ENCODE results near the gene RELCH.

Gene RELCH

DNA sequence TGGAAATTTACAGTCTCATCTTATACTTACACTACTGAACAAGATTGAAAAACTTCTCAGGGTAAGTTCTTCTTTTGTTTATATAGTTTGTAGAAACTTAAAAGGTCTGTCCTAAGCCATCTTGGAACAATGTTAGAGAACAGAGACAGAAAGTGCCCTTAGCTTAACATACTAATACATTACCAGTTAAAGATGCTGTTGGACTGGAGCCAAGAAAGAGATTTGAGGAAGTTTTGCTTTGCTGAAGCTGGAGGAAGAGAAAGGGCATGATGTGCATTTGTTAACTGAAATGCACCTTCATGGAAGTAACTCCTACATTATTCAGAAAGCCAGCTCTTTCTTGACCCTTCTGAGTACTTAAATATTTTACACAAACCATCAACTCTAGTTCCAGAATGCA lies 71.6 kb downstream of the RELCH start:
- no peak for DNase-seq (ENCODE audit: low read depth in 2 of 2)

DNA sequence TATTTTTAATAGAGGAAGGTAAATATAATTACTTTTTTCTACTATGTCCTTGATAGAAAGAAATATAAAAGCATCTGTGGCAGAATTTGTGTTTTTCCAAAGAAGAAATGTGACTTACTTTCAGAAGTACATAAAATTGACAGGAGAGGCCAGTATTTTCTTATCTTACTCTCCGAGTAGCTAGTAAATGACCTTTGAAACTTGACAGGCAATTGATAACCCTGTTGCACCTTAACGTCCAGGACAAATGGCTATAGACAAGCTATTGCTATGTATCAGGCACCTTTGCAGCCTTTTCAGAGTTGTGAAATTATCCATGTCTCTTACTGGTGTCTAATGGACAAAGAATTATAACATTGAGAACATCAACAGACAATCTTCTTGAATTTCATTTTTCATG lies 75.0 kb downstream of the RELCH start:
- DNase-seq (ENCODE audit: low read depth in 2 of 2): no peak

DNA sequence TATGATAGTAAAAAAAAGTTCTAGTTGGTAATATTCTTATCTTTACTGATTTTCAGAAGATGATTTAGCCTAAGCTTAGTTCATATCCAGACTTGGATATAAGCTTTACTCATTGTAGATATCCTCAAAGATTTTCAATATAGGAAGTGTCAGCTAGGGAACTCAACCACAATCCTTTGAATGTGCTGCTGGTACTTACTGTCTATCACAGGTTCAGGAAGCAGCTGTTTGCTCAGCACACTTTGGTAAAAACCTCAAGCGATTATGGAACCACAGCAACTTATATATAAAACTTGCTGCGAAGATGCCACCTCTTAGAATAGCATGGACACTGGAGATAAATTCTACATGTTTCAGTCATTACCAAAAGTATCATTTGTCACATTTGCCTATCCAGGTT lies 77.9 kb downstream of the RELCH start:
- DNase-seq (ENCODE audit: low read depth in 2 of 2): no peak

DNA sequence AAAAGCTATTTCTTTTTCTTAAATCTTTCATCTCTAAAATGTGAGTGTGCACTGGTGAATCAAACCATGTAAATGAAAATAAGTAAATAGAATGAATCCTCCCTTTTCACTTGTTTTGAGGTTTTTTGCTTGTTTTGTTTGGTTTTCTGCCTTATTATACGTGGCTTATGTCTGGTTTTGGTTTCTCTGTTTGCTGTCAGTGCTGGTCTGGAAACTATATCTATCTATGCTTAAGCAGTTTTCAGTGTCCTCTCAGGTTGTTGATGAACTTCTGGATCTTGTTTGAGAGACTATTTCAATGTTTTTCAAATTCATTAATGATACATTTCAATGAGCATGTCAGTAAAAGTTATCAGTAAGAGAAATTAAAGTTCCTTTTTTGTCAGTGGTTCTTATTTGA lies 90.0 kb downstream of the RELCH start:
- no peak for DNase-seq (ENCODE audit: low read depth in 2 of 2)

DNA sequence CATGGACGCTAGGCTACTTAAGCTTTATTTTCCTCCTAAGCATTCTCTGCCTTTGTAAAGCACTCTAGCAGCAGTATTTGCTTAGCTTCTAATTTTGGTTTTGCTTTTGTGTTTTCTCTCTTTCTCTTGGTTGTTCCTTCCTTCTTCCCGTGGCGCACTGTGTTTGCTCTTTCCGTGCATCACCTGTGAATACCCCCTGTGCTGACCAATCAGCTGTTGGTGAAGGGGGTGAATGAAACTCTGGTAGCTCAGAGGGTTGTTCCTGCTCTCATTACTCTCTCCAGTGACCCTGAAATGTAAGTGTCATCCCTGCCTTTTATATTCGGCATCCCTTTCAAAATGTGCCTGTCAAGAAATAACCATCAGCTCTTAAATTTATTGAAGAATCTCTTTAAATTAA lies 92.5 kb downstream of the RELCH start:
- no peak for DNase-seq (ENCODE audit: low read depth in 2 of 2)

DNA sequence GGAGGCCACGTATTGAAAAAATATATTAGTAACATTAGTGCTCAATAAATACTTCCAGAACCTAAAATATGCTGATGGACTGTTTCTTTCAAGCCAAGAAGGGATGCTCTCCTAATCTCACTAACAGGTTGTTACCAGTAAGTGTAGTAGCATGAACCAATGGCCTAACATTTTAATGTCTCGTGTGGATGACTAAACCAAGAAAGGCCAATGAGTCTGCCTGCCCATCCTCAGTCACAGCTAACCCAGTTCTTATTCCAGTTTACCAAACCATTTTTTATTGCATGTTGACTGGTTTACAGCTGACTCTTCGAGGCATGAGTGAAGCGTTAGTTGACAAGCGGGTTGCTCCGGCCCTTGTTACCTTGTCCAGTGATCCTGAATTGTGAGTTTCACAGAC lies 93.0 kb downstream of the RELCH start:
- no peak for DNase-seq (ENCODE audit: low read depth in 2 of 2)

DNA sequence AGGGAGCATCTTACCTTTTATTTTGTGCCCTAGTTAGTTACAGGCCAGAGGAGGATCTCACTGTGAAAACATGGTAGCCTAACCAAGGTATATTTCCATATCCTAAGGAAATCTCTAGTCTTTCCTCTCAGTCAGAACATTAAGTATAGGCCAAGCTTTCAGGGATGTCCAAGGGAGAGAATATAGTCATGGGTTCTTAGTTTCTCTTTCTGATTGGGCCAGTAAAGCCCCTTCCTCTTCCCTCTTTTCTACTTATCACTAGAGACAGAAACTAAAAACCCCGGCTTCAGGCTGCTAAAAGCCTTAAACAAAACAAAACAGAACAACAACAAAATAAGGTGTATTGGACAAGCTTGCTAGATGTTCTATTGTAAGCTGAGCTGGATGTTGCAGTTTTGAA lies 93.7 kb downstream of the RELCH start:
- DNase-seq (ENCODE audit: low read depth in 2 of 2): no peak

DNA sequence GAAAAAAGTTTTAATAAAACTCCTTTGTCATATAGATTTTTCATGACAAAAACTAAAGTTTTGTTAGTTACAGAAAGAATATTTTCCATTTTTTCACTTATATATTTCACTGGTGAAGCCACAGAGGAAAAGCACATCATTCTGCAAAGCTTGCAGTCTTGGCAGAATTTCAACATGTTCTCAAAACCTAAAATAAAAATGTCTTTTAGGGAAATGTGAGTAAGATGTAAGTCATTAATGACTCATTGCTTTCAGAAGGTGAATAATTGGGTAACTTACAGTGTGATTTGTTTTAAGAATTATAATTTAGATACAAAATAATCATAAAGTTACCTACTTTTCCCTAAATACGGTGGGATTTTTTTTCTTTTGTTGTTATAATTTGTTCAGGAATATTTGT lies 94.6 kb downstream of the RELCH start:
- no peak for DNase-seq (ENCODE audit: low read depth in 2 of 2)

DNA sequence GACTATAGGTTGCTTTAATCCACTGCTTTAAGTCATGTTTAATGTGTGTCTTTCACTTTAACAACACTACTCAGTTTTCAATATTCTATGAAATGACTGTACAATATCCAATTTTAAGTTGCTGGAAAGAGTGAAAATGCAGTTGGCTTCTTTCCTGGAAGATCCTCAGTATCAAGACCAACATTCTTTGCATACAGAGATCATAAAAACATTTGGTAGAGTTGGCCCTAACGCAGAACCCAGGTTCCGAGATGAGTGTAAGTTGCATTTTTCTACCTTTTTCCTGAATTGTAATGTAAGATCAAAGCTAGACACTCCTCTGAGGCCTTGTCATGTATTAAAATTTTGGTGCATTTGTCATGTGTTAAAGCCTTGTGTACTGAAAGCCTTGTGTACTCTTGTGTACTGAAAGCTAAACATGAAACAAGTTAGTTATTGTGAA lies 95.2 kb downstream of the RELCH start:
- no peak for DNase-seq (ENCODE audit: low read depth in 2 of 2)

DNA sequence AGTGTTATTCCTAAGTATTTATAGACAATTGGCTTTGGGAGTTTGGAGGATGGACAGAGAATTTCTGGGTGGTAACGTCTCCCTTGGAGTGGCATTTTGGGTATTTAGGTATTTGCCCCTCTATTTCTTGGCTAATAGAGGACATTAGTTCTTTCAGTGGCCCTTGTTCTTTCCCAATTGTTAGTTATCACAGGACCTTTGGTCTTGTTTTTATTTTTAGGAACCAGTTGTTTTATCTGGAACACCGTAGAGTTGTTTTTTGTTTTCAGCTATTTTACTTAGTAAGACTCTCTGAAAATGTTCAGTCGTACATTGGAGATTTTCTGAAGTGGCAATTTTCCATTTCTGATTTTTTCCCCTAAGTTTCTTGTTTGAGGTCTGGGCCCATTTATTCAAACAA lies 97.6 kb downstream of the RELCH start:
- DNase-seq (ENCODE audit: low read depth in 2 of 2): no peak

DNA sequence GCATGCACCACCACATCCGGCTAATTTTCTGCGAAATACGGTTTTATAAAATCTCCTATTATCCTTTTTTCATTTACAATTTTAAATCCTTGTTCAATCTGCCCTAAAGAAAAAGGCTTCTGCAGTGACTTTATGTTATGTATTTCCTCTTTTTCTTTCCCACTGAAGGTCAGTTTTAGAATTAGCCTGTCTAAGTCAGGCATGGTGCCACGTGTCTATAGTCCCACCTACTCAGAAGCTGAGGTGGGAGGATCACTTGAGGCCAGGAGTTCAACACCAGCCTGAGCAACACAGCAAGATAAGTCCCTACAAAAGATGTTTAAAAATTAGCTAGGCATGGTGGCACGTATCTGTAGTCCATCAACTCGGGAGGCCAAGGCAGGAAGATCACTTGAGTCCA lies 98.2 kb downstream of the RELCH start:
- DNase-seq (ENCODE audit: low read depth in 2 of 2): no peak

DNA sequence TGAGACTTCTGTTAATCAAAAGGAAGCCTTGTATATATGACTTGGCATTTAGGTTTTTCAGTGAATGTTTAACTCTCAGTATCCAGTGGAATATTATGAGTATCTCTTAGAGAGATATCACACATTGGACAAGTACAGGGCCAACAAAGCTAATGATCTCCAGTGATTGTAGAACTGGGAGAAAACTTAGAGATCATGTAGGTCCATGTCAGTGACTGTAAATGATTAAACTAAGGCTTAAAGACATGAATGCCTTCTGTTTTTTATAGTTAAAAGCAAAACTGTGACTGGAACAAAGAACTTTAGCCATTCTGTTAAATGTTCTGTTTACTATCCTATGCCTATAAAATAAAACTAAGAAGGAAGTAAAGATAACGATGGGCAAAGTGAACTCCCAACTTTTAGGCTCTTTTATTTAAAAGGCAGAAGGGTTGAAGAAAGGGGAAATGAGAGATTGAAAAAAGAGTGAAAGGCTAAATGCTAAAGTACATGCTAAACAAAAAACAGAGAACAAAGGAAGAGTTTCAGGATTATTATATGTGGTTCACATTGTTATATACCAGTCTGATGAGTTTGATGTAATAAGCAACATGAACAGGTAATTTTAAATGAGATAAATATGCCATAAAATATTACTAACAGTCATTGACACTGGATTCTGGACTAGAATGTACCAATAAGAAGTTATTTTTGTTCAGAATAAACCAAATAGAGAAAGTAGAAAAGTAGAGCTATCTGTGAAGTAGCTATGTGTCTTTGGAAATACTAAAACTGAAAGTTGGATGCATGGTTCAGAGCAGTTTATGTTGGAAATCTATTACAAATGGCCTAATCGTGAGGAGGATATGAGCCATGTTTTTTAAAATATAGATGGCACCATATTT lies 101.0 kb downstream of the RELCH start:
- DNase-seq (ENCODE audit: low read depth in 2 of 2): no peak

DNA sequence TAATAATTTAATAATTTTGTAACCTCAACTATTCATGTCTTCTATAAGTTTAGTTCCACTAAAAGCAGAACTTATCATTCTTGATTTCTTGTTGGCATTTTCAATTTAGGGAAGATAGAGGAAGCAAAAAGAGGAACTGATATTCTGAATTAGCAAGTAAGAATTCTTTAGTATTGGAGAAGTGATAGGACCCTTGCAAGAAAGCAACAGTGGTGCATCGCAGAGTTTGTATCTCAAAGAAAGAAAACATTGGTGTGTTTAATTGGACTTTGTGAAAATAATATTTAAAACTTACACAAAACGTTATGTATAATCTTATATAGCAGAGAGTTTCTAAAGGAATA lies 101.6 kb downstream of the RELCH start:
- DNase-seq (ENCODE audit: low read depth in 2 of 2): no peak

DNA sequence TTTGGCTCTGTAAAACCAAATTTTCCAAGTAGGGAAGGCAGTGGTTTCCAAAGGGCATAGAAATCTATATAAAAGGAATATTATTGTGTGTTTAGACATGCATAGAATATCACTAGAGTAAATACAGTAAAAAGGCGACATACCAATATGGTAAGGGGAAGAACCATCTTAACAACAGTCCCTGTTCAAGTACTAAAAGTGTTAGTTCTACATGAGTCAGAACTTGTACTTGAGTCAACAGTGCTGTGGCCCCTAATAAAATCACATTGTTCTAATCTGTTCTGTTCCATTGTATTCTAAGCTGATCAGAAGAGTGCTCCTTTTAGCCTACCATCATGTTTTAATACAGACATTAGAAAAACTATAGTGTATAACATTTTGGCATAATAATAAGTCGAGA lies 102.0 kb downstream of the RELCH start:
- DNase-seq (ENCODE audit: low read depth in 2 of 2): no peak

DNA sequence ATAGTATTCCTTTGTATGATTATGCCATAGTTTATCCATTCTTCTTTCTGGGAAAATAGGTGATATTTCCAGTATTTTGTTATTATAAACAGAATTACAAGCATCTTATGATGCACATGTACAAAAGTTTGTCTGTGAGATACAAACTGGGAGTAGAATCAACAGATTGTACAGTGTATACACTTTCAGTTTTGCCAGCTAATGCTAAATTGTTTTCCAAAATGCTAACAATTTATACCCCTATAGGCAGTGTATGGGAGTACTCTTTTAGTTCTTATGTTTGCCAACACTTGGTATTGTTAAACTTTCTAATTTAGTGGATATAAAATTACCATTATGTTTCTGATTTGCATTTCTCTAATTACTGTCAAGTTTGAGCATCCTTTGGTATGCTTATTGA lies 107.0 kb downstream of the RELCH start:
- DNase-seq (ENCODE audit: low read depth in 2 of 2): no peak

DNA sequence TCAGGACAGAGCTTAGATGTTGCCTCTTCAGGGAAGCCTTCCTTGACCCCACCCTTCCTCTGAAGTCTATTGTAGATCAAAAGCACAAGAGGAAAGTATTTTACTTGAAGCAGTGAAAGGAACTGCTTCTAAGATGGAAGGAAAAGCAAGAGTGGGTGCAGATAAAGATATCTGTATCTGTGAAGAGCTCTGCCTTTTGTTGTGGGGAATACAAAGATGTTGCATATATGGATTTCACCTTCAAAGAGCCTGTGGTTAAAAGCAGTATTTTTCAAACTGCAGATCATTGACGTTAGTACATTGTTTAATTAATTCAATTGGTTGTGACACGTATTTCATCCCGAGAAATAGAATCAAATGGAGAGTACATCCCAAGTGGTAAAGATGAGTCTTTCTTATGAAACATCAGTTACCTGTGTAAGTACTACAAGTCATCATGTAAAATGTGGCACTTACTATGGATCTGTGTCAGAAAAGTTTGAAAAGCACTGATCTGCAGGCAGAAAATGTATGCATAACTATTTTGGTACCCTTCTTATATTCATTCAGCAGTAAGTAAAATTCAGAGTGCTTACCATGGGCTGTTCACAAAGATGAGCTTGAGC lies 113.4 kb downstream of the RELCH start:
- DNase-seq (ENCODE audit: low read depth in 2 of 2): no peak

DNA sequence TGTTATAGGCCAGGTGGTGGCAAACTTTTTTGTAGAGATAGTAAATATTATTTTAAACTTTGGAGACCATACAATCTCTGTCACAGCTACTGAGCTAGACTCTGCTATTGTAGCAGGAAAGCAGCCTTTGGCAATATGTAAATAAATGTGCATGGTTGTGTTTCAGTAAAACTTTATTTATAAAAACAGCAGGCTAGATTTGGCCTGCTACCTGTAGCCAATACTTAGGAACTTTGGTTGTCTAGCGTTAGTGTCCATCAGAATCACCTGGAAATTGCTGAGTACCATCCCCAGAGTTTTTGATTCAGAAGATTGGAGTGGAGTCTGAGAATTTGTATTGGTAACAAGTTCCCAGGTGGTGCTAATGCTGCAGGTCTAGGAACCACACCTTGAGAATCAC lies 114.3 kb downstream of the RELCH start:
- no peak for DNase-seq (ENCODE audit: low read depth in 2 of 2)

DNA sequence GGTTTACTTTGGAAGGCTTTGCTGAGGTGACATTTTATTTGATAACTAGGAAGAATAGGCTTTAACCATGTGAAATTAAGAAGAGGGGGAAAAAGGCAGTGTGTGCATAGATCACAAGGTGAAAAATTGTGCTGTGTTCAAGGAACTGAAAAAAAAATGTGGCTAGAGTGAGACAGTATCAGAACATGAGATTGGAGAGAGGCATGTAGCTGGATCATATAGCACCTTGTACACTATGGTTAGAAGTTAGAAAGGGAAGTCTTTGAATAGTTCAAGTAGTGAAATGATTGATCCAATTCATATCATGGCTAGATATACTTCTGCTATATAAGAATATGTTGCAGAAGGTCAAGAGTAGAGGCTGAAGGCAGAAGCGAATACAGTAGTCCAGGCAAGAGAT lies 125.8 kb downstream of the RELCH start:
- DNase-seq (ENCODE audit: low read depth in 2 of 2): no peak

DNA sequence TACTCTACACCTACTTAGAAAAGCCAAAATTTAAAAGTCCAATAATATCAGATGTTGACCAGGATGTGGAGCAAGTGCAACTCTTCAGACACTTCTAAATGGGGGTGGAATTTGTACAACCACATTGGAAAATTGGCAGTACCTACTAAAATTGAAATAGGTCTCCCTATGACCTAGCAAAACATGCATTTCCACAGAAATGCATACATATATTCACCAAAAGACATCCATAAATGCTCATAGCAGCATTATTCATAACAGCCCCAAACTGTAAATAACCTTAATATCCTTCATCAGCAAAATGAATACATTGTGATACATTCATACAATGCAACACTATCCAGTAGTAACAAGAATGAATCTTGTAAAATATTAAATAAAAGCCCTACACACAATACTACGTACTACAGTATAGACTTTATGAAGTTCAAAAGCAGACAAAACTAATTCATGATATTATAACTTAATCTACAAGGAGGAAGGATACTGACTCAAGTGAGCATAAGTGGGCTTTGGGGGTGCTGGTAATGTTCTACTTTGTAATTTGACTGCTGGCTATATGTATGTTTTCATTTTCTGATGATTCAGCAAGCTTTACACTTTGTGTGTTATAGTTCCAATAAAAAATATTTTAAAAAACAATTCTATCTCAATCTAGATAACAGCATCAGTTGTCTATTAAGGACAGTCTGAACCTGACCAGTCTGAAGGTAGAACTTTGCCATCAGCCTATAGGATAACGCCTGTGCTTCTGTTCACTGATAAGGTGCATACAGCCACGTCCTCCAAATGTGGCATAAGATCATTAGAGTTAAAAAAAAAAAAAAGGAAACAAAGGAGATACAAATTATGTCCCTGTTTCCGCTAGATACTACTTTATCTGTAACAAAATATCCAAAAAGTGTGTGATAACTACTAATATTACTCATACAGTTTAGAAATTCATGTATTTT lies 131.4 kb downstream of the RELCH start:
- DNase-seq (ENCODE audit: low read depth in 2 of 2): no peak

DNA sequence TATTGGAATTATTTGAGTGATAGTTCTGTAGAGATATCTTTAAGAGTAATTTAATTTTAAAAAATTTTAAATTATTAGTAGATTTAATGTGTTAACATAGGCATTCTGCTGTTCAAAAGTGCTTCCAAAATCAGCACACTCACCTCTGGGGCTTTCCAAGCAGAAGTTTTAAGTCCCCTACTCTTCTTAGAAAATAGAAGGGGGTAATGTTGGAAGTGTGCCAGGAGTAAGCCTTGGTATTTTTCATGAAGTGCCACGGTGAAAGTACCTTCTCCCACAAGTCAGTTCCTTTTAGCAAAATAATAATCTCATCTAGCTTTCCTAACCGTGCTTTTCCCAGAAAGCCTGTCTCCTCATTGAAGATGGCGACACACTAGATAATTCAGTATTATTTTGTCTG lies 134.1 kb downstream of the RELCH start:
- no peak for DNase-seq (ENCODE audit: low read depth in 2 of 2)

DNA sequence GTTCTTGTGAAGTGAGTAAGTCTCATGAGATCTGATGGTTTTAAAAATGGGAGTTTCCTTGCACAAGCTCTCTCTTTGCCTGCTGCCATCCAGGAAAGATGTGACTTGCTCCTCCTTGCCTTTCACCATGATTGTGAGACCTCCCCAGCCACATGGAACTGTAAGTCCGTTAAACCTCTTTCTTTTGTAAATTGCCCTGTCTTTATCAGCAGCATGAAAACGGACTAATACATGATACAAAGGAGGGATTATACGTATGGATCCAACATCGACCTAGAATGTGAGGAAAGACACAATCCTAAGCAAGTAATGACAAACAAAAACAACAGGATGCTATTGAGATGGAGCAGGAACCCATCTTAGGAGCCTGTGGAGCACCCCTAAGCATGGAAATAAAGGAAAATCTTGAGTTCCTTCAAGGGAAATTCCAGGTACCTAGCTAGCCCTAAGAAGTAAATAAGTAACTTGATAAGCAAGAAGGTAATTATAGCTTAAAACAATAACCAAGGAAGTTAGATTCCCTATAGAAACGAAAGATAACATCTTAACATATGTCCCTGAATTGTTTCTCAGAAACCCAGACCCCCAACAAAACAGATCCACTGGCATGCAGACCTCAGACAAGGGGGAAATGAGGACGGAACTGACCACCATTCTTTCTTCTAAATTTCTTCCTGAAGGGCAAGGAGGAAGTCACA lies 136.6 kb downstream of the RELCH start:
- DNase-seq (ENCODE audit: low read depth in 2 of 2): no peak

Measured in stimulated activated CD8-positive, alpha-beta memory T cell treated with anti-CD3 and anti-CD28 coated beads, Interleukin-2, amount 100 ng/mL, for 48 hours (primary cell).